ENCODE measurements around the gene ENC1.

The ENC1 gene

DNA sequence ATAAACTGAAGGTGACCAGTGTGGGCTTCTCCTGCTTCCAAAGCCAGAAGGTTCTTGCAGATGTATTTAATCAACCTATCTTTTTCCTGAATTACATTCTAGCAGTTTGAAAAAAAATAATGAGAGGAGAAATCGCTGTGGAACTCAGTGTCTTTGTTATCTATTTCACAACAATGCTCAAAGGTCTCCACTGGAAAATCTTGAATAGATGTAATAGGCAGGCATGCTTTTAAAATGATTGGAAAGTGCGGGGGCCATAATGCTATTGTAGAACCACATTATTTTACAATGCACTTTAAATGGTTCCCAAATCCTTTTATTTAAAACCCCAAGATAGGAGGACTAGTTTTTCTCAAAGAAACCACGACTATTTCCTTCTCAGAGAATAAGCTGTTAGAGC is 23.3 kb downstream of the ENC1 start:
- no peak for DNase-seq (ENCODE audit: low read depth)

DNA sequence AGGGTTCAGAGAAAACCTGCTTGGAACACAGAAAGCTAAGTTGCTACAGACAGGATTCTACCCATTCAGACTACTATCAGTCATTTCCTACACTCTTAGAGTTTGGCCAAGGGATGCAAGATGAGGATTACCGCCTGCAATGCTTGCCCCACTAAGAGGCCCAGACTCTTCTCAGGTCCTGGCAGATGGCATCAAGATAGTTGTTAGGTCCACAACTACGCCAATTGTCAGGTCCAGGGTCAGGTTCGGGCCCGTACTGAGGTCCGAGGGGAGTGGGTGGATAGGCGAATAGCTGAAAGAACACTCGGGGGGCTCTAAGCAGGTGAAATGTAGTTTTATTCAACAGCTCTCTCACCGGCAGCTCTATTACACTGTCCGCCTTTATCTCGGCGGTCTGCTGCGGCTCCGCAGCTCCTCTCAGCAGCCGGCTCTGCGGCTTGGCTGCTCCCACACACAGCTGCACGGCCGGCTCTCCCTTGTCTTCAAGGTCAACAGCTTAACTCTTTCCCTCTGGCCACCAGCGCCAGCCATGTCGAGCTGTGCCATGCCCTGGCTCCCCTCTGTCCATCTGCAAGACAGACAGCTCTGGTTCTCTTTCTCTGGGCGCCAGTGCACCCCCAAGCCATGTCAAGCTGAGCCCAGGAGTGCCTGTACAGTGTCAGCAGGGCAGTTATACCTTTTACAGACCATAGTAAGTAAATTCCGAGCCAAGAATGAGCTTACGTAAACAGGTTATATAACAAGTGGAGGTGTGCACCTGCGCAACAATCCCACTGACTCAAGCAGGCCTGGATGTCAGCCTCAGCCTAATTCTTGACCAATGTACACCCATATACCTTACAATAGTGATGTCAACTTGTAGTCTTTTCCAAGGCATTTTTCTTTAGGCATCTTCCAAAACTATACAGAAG is 24.0 kb downstream of the ENC1 start:
- no peak overlapping the region for H3K4me3 ChIP-seq (ENCODE audit: low read depth, low read length)
- DNase-seq (ENCODE audit: low read depth): no peak

More for the DNA sequence above, 23.3 kb downstream of the ENC1 start:
- H3K4me3 ChIP-seq (ENCODE audit: low read depth, low read length): no peak overlapping the region

DNA sequence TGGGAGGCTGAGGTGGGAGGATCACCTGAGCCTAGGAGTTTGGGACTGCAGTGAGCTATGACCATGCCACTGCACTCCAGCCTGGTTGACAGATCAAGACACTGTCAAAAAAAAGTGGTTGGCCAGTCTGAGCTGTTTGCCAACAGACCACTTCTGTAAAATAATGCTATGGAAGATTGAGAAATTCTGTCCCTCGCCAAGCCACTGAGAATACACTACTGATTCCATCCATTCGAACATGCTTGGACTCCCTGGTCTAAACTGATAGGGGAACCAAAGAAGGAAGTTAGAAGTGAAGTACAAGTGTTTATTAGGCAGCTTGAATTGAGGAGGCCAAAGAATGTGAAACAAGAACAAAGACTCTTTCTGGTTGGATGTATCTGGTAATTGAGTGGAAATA is 27.2 kb downstream of the ENC1 start:
- no peak overlapping the region for H3K4me3 ChIP-seq (ENCODE audit: low read depth, low read length)
- DNase-seq (ENCODE audit: low read depth): no peak

DNA sequence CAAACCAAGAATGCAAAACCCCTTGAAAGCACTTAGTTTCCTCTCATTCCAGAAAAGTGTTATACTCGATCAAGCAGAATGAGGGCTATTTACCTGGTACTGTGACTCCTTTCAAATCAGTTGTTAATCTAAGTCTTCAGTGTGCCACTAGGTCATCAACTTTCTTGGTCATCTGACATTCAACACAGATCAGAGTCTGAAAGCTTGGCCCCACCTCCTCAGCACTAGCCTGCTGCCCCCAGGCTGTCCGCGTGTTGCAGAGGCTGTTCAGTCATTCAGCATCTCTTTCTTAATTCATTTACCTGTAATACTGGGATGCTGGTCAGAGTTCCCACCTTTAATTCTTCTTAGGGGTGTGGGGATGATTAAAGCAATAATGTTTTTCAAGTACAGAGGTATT is 28.5 kb downstream of the ENC1 start:
- no peak overlapping the region for H3K4me3 ChIP-seq (ENCODE audit: low read depth, low read length)
- no peak for DNase-seq (ENCODE audit: low read depth)

DNA sequence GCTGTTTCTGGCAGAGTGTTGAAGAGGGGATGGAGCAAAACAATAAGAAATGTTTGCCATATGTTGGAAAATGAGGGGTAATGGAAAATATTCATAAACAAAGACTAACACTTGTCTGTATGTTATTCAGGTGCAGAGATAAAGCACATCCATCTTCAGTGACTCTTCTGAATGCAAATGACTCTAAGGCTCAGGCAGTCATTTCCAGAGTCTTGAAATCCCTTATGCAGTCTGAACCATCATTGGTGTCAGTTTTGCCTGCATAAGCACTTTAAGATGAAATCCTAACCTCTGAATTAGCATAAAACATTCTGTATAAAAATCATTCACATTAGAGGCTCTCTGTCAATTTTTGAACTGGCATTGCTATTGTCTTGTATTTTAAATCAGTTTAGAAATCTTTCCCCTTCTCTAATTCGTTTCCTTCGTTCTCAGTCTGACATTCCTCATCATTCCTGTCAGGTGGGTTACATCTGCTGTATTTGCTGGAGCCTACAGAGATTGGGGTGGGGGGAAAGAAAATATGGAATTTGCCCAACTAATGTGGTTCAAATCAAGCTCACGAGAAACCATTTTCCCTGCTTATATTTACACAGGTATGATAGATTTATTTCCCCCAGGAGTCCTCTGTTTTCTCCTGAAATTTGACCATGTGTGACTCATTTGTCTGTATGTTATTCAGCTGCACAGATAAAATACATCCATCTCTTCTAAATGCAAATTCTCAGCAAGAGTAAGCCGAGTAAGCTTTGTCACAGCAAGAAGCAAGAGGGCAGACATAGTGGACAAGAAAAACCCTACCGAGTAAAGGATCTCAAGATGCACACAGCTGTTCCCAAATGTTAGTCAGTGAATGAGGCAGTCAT is 31.6 kb downstream of the ENC1 start:
- no peak for DNase-seq (ENCODE audit: low read depth)
- H3K4me3 ChIP-seq (ENCODE audit: low read depth, low read length): no peak overlapping the region

DNA sequence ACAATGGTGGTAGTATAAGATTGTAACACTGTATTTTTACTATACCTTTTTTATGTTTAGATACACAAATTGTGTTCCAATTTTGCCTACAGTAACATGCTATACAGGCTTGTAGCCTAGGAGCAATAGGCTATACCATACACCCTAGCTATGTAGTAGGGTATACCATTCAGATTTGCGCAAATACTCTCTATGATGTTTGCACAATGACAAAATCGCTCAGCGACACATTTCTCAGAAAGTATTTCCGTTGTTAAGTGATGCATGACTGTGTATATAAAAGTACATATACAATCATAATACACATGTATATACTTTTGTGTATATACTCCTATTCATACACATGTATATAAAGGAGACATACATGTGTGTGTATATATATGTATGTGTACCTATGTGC is 34.8 kb downstream of the ENC1 start:
- no peak overlapping the region for H3K4me3 ChIP-seq (ENCODE audit: low read depth, low read length)
- DNase-seq (ENCODE audit: low read depth): no peak

DNA sequence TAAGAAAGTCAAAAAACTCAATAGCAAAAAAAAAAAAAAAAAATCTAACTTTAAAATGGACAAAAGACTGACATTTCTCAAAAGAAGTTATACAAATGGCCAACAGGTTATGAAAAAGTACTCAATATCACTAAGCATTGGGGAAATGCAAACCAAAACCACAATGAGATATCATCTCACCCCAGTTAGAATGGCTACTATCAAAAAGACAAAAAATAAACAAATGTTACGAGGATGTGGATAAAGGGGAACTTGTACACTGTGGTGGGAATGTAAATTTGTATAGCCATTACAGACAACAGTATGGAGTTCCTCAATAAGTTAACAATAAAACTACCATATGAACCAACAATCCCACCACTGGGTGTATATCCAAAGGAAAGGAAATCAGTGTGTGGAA is 37.2 kb downstream of the ENC1 start:
- no peak overlapping the region for H3K4me3 ChIP-seq (ENCODE audit: low read depth, low read length)
- DNase-seq (ENCODE audit: low read depth): no peak

DNA sequence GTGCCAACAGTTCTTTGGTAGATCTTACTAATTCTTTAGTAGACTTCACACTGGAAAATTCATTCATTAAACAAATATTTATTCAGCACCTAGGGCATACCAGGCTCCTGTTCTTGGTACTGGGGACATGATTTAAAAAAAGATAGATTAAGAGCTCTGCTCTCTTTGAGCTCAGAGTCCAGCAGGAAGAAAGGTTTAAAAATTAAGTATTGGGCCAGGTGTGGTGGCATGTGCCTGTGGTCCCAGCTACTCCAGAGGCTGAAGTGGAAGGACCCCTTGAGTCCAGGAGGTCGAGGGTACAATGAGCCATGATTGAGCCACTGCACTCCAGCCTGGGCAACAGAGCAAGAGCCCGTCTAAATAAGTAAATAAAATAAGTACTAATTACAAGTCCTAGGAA is 41.4 kb downstream of the ENC1 start:
- no peak for DNase-seq (ENCODE audit: low read depth)
- H3K4me3 ChIP-seq (ENCODE audit: low read depth, low read length): no peak overlapping the region

DNA sequence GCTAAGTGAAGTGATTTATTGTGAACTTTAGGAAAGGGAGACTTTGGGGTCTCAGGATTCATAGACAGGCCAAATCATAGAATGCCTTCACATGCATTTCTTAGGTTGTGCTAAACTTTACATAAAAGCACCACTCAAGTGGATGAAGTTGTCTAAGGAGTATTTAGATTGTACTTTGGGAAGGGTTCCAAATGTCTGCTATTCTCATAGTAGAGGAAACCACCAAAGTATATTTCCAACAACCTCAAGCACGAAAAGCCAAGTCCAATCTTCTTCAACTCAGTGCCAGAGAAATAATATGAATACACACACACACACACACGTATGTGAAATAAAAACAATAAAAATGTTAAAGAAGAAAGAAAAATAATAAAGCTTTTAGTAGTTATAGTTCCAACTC is 41.8 kb downstream of the ENC1 start:
- H3K4me3 ChIP-seq (ENCODE audit: low read depth, low read length): no peak overlapping the region
- no peak for DNase-seq (ENCODE audit: low read depth)

DNA sequence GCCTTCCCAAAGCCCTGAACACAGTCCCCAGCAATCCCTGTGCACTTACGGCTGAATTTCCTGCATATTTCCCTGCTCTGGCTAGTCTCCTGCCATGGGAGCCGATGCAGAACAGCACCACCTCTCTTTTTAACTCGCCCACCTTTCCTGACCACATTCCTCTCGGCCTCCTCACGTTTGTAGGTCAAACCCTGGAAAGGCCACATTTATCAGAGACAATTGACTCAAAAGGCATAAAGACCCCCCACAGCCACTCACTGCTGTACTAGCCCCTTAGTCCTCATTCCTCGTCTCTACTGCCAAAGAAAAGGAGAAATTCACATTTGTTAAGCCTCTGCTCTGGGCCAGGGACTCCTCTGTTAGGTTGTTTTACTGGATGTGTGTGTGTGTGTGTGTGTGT is 43.6 kb downstream of the ENC1 start:
- H3K4me3 ChIP-seq (ENCODE audit: low read depth, low read length): no peak overlapping the region
- no peak for DNase-seq (ENCODE audit: low read depth)

DNA sequence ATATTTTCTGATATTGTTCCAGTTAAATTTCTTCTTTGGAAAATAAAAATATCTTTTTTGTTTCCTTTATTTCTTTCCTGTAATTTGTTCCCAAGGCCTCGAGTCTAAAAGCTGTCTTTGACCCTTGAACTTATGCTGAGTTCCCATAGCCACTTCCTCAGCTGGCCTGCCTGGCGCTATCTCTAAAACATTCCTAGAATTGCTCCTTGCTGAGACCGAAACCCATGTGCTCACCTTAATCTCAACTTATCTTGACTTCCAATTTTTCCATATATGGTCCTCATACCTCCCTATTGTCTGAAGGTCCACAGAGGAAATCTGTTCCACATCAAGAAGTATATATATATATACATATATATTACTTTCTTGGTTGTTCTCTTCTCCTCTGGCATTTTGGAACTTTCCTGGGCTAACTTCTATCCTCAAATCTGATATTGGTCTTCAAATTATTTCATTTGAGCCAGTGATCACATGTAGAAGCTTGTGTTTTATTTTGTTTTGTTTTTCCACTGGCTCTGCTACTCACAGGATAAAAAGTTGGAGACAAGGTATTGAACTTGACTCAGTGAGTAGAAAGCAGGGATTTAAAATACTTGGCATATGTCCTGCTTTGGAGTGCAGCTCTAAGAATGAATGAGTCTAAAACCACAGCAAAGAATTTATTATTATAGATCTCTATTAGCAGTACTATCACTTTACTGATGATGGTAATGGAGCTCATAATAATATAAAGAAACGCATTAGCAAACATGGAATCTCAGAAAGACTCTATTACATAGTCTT is 45.2 kb downstream of the ENC1 start:
- H3K4me3 ChIP-seq (ENCODE audit: low read depth, low read length): no peak overlapping the region
- no peak for DNase-seq (ENCODE audit: low read depth)

DNA sequence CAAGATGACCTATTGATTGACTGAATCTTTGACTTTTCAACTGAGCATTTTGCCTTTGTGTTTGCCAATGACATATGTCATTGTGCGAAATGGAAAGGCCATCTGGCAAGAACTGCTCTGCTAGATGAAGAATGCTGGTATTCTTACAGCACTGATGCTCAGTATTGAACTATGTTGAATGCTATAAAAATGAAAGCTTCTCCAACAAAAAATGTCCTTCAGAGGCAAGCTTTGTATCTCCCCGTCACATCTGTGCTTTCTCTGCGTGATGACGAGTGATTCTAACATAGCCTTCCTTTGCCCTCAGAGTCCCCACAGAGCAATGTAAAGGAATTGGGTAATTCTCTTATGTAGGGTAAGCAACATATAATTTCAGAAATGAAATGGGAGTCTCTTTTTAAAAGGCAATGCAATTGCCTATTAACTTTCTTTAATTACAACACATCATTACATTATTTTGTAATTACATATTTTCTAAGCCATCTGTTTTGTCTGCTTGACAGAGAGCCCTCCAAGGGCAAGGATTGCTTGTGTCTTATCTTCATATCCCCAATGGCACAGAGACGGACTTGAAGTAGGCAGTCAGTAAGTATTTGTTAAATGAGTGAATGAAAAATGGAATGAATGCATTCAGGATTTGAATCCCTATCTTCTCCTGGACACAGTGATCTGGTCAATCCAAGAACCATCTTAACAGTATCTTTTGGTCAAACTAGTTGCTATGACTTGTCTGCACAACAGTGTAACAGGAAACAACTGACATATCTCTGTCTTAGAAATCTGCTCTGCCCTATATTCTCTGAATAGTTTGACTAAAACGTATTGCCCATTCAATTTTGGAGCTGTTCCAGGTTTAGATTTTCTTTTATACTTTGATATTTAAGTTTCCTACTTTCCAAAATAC is 46.1 kb downstream of the ENC1 start:
- no peak for DNase-seq (ENCODE audit: low read depth)
- no peak overlapping the region for H3K4me3 ChIP-seq (ENCODE audit: low read depth, low read length)

DNA sequence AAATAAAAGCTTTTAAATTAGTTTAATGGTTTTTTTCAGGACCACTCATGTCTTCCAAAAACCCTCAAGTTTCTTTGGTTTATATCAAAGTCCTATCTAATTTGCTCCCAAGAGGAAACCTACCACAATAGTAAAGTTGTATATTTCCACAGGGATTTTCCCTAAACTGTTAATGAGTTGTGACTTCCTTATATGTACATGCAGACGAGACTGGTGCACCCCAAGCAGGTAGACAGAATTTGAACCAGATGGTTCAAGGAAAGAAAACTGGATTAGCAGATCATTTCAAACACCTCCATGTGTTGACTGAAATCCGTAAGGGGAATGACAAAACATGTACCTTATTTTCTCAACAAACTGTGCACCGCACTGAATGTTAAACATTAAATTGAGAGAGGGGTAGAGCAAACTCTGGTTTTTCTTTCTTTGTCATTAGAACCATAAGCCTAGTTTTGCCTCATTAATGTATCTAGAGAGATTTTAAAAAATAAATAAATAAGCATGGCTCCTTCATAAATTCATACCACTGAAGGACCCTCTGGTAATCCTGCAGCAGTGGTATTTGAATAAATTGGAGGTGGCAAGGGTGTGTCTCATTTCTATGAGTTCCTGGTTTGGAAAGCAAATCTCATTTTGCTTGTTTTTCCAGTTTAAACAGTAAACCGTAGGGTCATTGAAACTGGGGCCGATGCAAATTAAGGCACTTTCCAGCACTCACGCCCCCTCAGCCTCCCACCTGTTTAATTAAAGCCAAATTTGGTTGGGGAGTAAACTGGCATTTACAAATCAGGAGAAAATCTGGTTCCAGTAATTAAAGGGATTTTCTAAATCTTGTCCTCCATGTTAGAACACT is 51.1 kb downstream of the ENC1 start:
- no peak for DNase-seq (ENCODE audit: low read depth)
- H3K4me3 ChIP-seq (ENCODE audit: low read depth, low read length): no peak overlapping the region

DNA sequence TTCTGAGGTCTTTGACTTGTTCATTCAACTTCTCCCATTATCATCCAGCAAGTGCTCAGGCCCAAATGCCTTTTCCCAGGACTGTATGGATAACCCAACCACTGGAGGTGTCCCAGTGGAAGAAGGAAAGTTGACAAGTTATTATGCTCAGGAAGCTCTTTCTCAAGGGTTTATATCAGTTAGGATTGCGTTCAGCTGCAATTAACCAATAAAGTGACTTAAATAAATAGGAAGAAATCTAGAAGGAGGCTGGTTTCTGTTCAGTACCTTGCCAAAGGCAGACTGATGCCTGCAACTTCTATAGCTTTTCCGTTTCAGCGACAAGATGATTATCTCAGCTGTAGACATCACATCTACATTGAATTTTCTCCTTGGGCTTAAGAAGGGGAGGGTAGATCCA is 52.1 kb downstream of the ENC1 start:
- DNase-seq (ENCODE audit: low read depth): no peak
- no peak overlapping the region for H3K4me3 ChIP-seq (ENCODE audit: low read depth, low read length)

DNA sequence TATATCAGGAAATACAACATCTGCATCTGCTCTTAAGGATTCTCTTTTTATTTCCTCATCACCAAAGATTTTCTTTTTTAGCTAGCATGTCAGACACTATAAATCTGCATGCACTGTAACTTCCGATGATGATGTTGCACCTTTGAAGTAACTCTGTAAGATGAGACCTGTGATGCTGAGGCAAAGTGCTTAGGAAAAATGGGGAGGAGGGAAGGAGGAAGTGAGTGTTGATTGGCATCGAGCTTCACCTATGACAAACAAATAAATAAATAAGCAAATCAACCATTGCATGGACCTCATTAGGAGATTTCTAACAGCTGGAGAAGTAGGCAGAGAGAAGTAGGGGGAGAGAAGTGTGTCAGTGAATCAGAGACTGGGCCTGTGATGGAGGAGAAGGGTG is 52.6 kb downstream of the ENC1 start:
- no peak for DNase-seq (ENCODE audit: low read depth)

DNA sequence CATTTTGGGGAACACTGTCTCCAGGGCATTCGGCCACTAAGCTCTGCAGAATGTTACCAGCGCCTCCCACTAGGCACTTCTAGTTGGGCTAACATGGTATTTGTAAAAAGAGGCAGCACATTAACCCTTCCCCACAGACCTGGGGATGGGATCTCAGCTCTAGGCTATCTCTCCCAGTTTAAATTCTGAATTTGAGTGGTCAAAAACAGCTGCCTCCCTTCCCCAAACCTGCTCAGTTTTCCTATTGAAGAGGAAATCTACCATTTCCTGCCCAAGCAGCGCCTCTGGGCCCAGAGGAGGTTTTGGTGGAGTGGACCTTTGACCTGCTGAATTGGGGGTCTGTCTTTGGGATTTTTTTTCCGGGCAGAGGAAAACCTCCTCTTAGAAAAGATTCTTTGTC is 53.2 kb downstream of the ENC1 start:
- DNase-seq (ENCODE audit: low read depth): no peak
- H3K4me3 ChIP-seq (ENCODE audit: low read depth, low read length): no peak overlapping the region

More for the DNA sequence above, 52.6 kb downstream of the ENC1 start:
- no peak overlapping the region for H3K4me3 ChIP-seq (ENCODE audit: low read depth, low read length)

DNA sequence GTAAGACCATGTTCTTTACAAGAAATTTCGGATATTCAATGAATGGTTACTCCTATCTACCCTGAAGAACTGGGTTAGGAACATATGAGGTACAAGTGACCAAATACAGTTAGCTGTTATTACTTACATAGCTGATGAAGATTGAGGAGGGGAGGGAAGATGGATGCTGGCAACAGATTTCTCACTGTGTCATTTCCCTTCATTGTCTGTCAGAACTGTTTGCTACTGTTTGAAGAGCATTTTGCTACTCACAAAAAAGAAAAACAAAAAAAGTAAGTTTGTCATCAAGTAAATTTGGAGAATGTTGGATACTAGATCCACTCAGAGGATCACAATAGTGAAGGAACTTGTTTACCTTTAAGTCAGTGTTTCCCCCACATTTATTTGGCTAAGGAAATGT is 53.7 kb downstream of the ENC1 start:
- H3K4me3 ChIP-seq (ENCODE audit: low read depth, low read length): no peak overlapping the region
- no peak for DNase-seq (ENCODE audit: low read depth)

DNA sequence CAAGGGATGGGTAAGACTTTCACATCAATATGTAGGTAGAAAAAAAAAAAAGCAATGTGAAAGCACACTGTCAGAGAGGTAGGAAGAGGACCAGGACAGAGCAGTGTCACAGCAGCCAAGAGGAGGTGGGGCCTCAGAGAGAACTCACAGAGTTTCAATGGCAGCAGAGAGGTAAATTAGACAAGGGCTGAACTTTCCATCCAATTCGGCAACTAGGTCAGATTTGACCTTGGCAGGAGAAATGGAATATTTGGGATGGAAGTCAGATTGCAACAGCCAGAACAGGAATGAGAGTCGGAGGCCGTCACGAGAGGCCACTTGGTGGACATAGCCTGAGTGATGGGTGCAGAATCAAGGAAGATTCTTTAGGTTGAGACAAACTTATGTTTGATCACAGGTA is 57.7 kb downstream of the ENC1 start:
- no peak overlapping the region for H3K4me3 ChIP-seq (ENCODE audit: low read depth, low read length)
- no peak for DNase-seq (ENCODE audit: low read depth)

All from skeletal muscle cell (primary cell).